KOPT-K1 (cell line): ENCODE measurements around the gene PPP6R2.

ENCODE experiments used
- H3K27ac ChIP-seq: fragments of 200-600 bp; sonication (generic); 2 replicates; pipeline ENCODE4 v1.5.1; 2016; ENCODE audit warnings: antibody characterized with exemption, mild to moderate bottlenecking, low read depth, low read length; ENCODE audit not compliant: poor library complexity, severe bottlenecking
- H3K36me3 ChIP-seq: fragments of 200-600 bp; sonication (generic); 2 replicates; pipeline ENCODE4 v1.5.1; 2017; ENCODE audit warnings: antibody characterized with exemption, mild to moderate bottlenecking, low read length, moderate library complexity; ENCODE audit not compliant: insufficient read depth
- H3K9me3 ChIP-seq: fragments of 200-600 bp; sonication (generic); 2 replicates; pipeline ENCODE4 v1.5.1; 2017; ENCODE audit warnings: antibody characterized with exemption, low read length, mild to moderate bottlenecking; ENCODE audit not compliant: insufficient read depth, poor library complexity, severe bottlenecking

The PPP6R2 gene

DNA sequence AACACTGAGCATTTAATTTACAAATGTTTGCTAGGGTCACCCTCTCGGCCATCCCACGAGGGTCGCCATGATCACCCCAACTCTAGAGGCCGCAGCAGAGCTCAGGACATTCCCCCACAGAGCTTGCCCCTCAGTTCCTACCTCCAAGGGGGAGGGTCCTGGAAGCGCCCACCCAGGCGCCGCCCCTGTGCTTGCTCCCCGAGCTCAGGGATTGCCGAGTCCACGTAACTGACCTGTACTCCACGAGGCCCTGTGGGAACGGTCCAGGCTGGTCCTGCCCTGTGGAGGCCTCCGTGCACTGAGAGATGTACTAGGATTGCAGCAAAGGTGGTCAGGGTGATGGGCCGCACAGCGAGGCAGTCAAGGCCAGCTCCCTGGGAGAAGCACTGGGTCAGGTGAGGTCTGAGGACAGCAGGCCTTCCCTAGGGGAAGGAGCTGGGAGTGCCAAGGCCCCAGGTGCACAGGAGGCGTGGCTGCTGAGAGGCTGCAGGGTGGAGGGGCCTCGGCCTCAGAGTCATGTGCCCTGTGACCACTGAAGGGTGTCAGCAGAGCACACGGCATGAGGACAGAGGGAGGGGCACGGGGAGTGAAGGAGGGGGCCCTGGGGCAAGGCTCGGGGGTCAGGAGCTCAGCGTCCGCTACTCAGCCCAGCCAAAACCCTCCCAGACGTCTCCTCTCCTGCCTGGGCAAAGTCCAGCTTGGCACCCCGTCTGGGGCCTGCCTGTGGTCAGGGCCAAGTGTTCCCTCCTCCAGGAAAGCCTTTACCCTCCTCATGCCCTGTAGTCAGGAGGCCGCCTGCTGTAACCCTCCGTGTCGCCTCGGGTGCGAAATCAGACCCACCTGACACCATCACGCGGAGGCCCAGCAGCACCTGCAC lies 141.1 kb downstream of the PPP6R2 start:
- H3K9me3 ChIP-seq: no peaks in the 10 kb centered on the region
- no peaks in the 10 kb centered on the region for H3K36me3 ChIP-seq
- no peak overlapping the region for H3K27ac ChIP-seq

DNA sequence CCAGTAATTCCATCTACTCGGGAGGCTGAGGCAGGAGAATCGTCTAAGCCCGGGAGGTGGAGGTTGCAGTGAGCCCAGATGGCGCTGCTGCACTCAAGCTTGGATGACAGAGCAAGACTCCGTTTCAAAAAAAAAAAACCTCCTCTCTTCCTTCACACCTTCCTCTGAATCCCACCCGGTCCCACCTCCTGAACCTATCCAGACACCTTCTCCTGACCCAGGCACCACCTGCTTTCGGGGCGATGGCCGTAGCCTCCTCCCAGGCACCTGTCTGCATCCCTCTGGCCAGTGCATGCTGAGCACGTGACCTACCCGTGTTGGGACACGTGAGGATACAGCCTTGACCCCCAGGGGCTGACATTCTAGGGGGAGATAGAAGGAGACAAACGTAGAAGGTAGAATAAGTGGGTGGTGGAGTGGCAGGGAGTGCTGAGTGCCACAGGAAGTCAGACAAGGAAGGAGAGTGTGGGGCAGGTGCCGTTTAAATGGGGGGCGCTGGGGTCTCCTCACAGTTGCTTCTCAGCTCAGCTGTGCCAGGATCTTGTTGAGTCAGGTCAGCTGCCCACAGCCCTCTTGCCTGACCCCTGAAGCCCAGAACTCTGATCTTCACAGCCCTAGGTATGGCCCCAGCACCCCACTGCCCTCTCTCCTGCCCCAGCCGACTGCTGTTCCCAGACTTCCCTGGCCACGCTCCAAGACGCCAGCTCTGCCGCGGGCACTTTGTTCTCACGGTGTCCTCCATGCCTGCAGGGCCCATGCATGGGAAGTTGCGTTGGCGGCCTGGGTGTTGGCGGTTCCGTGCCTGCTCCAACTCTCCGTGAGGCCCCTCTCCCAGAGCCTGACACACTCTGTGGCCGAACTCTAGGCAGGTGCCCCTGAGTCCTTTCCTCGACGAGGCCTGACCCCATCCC lies 142.3 kb downstream of the PPP6R2 start:
- Histone ChIP-seq H3K27ac (no peak overlapping the region), H3K9me3 (no peaks in the 10 kb centered on the region), H3K36me3 (no peaks in the 10 kb centered on the region)

DNA sequence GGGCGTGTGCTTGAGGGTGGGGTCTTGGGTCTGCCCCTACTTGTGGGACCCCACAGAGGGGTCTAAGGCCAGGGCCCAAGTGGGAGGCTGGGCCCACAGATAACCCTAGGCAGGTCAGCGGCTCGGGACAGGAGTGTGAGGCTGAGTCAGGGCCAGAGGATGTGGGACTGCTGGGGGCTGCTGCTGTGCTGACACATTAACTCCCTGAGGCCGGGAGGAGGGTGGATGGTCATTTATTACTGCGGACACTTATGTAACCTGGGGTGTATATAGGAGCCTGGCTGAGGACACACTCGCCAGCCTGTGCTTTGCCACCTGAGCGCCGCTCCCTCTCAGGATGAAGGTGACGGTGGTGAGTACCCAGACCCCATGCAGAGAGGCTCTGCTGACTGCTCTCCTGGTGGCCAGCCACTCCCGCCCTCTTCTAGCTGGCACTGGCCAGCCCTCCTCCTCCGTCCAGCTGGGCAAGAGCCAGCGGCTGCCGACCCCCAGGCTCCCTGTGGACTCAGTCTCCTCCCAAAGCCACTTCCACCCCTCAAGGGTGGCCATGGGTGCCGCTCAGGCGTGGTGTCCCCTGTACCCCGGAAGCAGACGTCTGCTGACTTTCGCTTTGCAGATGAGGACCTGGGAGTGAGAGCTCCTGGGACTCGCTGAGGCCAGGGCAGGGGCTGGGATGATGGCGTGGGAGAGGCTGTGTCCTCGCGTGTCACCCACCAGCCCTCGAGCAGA lies 143.6 kb downstream of the PPP6R2 start, which contains the start of gene MIOX:
MIOX (plus strand) TSS at position 299 of the 729 bp plus-strand sequence; CDS start at position 338, 39 bp downstream.
- Histone ChIP-seq H3K36me3 (no peaks in the 10 kb centered on the region), H3K27ac (no peak within 1 kb of the TSS), H3K9me3 (no peaks in the 10 kb centered on the region)

DNA sequence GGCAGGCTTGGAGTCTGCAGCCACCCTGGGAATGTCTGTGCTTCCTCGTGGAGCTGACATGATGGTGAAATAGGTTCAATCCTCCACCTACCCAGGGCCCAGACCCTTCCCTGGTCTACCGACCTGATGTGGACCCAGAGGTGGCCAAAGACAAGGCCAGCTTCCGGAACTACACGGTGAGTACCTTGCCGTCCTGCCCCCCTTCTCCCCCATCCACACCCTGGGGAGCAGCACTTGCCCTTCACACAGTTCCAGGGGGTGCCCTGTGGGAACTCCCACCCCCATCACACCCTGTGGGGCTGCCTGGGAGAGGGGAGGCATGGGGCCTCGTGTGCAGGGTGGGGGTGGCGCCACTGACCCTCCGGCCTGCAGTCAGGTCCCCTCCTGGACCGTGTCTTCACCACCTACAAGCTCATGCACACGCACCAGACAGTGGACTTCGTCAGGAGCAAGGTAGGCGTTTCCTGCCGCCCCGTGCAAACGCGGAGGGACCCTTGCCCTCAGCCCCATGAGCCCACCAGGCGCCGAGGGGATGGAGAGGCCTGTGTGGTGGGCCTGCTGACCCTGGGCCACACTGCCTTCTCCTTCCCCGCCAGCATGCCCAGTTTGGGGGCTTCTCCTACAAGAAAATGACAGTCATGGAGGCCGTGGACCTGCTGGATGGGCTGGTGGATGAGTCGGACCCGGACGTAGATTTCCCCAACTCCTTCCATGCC lies 144.3 kb downstream of the PPP6R2 start:
- H3K27ac ChIP-seq: no peak overlapping the region
- H3K36me3 ChIP-seq: no peaks in the 10 kb centered on the region
- H3K9me3 ChIP-seq: no peaks in the 10 kb centered on the region

DNA sequence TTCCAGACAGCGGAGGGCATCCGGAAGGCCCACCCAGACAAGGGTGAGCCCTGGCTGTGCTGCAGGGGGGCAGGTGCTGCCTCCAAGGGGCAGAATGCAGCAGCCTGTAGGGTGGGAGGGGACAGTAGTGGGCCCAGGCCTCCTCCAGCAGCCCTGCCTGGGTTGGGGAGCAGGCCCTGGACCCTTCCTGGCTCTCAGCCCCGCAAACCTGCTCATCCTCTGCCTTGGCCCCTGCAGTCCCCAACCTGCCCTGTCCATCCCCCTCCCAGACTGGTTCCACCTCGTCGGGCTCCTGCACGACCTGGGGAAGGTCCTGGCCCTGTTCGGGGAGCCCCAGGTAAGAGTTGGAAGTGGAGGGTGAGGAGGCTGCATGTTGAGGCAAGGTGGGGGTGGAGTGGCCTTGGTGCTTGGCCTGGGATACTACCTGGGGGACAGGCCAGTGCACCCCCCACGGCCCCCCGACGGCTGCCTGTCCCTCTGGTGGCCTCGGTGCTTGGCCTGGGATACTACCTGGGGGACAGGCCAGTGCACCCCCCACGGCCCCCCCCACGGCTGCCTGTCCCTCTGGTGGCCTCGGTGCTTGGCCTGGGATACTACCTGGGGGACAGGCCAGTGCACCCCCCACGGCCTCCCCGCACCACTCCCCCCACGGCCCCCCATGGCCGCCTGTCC lies 145.0 kb downstream of the PPP6R2 start:
- H3K27ac ChIP-seq: no peak overlapping the region
- H3K9me3 ChIP-seq: no peaks in the 10 kb centered on the region
- H3K36me3 ChIP-seq: no peaks in the 10 kb centered on the region

DNA sequence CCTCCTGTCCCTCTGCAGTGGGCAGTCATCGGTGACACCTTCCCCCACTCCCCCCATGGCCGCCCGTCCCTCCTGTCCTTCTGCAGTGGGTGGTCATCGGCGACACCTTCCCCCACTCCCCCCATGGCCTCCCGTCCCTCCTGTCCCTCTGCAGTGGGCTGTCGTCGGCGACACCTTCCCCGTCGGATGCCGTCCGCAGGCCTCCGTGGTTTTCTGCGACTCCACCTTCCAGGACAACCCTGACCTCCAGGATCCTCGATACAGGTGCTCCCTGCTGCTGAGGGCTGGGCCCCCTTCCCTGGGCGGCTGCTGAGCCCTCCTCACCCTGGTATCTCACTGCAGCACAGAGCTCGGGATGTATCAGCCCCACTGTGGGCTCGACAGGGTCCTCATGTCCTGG lies 145.8 kb downstream of the PPP6R2 start:
- no peak overlapping the region for H3K27ac ChIP-seq
- no peaks in the 10 kb centered on the region for H3K9me3 ChIP-seq
- no peaks in the 10 kb centered on the region for H3K36me3 ChIP-seq

DNA sequence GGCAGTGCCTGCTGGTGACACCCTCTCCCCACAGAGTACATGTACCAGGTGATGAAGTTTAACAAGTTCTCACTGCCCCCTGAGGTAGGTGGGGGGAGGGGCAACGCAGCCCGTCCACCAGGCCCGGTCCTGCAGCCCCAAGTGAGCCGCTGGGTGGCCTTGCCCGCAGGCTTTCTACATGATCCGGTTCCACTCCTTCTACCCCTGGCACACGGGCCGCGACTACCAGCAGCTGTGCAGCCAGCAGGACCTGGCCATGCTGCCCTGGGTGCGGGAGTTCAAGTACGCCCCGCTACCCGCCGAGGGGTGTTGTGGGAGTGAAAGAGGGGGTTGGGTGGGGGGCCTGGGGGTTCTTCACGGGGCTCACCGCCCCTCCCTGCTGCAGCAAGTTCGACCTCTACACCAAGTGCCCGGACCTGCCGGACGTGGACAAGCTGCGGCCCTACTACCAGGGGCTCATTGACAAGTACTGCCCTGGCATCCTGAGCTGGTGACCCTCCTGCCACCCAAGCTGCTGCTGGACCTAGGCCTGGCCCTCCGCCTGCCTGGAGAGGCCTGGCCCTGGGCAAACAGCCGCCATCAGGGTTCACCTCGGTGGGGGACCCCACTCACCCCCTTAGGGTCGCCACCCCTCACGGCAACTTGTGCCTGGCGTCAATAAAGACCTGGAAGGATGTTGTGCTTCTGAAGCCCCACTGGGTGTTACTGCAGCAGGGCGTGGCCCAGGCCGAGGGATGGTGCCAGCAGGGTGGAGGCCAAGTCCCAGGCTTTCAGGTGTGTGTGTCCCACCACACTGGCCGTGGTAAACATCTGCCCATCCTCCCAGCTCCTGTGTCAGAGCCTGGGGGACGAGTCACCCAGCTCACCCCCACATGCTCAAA lies 146.5 kb downstream of the PPP6R2 start:
- Histone ChIP-seq H3K27ac (no peak overlapping the region), H3K9me3 (no peaks in the 10 kb centered on the region), H3K36me3 (no peaks in the 10 kb centered on the region)

DNA sequence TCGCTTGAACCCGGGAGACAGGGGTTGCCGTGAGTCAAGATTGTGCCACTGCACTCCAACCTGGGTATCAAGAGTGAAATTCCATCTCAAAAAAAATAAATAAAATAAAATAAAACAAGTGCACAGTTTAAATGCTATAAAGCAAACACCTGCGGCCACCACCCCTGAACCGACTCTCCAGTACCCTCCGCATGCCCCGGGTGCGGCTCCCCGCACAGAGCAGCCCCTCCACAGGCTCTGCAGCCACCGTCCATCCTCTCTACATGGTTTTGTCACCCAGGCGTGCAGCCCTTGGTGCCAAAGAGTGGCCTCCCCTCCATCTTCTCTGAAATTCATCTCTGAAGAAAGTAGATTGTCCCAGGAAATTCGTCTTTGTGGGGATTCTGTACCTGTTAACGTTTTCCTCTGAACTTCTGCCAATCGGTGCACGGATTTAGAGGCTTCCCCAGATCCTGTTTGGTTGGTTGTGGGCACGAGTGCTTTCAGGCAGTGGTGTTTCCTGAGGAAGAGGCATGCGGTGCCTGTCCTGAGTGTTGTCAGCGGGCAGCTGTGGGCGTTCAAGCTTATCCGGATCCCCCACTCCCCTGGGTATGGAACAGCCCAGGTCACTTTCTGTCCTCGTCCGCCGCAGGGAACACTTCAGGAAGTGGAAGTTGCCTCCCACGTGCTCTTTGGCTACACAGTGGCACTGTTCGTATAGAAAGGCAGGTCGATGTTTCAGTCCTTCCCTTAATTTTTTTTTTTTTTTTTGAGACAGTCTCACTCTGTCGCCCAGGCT lies 147.6 kb downstream of the PPP6R2 start:
- no peak overlapping the region for H3K27ac ChIP-seq

More for the DNA sequence above, 147.6 kb downstream of the PPP6R2 start:
- Histone ChIP-seq H3K9me3 (no peaks in the 10 kb centered on the region), H3K36me3 (no peaks in the 10 kb centered on the region)
